GM19324 (cell line): ENCODE measurements around the gene ATP10B.

Experiments
- ATAC-seq: cut with Tn5 transposase; IDR thresholded peaks from one replicate; pipeline ENCODE4 v1.9.1; 2021; ENCODE audit warnings: mild to moderate bottlenecking, moderate library complexity; ENCODE audit not compliant: unreplicated experiment, low FRiP score

ATP10B gene

GRCh38 chr5:160567031-160567705 is 284.8 kb downstream of the ATP10B start:
- ATAC-seq: no peak

GRCh38 chr5:160565376-160565775 is 286.6 kb downstream of the ATP10B start:
- no peak for ATAC-seq

GRCh38 chr5:160556846-160557245 is 295.2 kb downstream of the ATP10B start:
- ATAC-seq: no peak

- ATAC-seq: no peak
Measured at GRCh38 chr5:160555971-160556631, 295.9 kb downstream of the ATP10B start.

GRCh38 chr5:160555581-160555970 is 296.4 kb downstream of the ATP10B start:
- ATAC-seq: no peak

- no peak for ATAC-seq
Measured at GRCh38 chr5:160550075-160550474, 301.9 kb downstream of the ATP10B start.

GRCh38 chr5:160548949-160549645 is 302.9 kb downstream of the ATP10B start:
- no peak for ATAC-seq

GRCh38 chr5:160547872-160548271 is 304.1 kb downstream of the ATP10B start:
- ATAC-seq: no peak

- no peak for ATAC-seq
Measured at GRCh38 chr5:160547061-160547460, 304.9 kb downstream of the ATP10B start.

- ATAC-seq: no peak
Measured at GRCh38 chr5:160545832-160546231, 306.2 kb downstream of the ATP10B start.

GRCh38 chr5:160543395-160543794 is 308.6 kb downstream of the ATP10B start:
- no peak for ATAC-seq

GRCh38 chr5:160542840-160543239 is 309.2 kb downstream of the ATP10B start:
- no peak for ATAC-seq

GRCh38 chr5:160542281-160542680 is 309.7 kb downstream of the ATP10B start:
- no peak for ATAC-seq

- ATAC-seq: no peak
Measured at GRCh38 chr5:160539431-160539830, 312.6 kb downstream of the ATP10B start.

GRCh38 chr5:160537940-160538339 is 314.1 kb downstream of the ATP10B start:
- ATAC-seq: no peak

- no peak for ATAC-seq
Measured at GRCh38 chr5:160537116-160537515, 314.9 kb downstream of the ATP10B start.

- no peak for ATAC-seq
Measured at GRCh38 chr5:160534914-160535313, 317.1 kb downstream of the ATP10B start.

GRCh38 chr5:160534125-160534524 is 317.9 kb downstream of the ATP10B start:
- ATAC-seq: no peak

- no peak for ATAC-seq
Measured at GRCh38 chr5:160525471-160526261, 326.3 kb downstream of the ATP10B start.

- ATAC-seq: no peak
Measured at GRCh38 chr5:160524827-160525226, 327.2 kb downstream of the ATP10B start.
